ENCODE data around the gene PTTG1IP.

The PTTG1IP gene

DNA sequence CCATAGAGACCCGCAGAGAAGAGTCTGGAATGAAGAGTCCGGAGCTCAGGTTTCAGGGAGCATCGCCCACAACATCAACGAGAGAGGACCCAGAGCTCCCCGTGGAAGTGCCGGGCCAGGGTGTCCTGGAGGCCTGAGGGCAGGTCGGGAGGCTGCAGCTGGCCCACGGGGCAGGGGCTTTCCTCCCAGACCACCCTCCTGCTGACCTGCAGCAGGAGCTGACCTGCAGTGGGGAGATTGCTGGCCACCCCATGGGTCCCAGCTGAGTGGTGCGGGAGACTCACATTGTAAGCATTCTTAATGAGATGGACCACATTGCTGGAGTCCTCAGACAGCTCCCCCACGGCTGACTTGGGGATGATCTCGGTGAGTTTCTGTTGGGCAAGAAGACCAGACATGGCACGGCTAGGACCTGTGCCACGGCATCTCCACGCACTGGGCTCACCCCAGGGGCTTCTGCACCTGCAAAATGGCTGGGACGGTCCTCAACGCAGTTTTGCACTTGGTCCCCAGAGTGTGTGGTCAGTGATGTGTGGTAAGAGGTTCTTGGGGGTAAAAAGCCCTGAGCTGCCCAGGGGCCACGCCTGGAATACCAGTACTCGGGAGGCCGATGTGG is 21.3 kb upstream of the PTTG1IP start:
- DNase-seq: no peak

DNA sequence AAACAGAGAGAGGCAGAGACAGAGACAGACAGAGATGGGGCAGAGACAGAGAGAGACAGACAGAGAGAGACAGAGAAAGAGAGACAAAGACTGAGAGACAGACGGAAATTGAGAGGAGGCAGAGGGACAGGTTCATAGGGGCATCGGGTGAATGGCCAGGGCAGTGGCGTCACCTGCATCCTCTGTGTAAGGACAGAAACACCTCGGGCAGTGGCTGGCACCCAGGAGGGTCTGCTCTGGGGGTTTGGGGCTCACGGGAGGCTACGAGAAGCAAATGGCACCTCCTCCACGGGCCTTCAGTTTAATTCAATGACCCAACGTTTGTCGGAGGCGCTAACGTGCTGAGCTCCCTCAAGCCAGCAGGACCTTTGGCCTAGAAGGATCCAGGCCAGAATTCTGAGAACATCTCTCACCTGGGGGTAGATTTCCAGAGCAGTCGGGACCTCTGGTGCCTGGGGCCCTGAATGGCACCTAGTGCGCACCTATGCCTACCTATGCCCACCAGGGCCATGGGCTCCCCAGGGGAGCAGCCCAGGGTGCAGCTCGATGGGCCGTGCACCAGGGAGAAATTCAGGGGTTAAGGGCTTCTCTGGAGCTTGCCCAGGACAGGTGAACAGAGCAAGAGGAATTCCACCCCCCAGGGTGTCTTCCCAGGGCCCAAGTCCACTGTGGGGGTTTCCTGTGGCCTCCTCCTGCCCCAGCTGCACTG is 20.6 kb upstream of the PTTG1IP start:
- DNase-seq: no peak

DNA sequence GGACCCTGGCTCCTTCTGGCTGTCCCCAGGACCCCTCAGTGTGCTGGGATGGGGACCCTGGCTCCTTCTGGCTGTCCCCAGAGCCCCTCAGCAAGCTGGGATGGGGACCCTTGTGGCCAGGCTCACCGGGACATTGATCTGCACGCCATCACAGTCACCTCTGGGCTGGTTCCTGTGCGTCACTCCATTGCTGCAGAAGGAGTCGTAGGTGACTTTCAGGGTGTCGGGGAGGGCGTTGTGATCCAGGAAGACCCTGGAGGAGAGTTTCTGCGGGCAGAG is 19.7 kb upstream of the PTTG1IP start:
- DNase-seq: no peak

DNA sequence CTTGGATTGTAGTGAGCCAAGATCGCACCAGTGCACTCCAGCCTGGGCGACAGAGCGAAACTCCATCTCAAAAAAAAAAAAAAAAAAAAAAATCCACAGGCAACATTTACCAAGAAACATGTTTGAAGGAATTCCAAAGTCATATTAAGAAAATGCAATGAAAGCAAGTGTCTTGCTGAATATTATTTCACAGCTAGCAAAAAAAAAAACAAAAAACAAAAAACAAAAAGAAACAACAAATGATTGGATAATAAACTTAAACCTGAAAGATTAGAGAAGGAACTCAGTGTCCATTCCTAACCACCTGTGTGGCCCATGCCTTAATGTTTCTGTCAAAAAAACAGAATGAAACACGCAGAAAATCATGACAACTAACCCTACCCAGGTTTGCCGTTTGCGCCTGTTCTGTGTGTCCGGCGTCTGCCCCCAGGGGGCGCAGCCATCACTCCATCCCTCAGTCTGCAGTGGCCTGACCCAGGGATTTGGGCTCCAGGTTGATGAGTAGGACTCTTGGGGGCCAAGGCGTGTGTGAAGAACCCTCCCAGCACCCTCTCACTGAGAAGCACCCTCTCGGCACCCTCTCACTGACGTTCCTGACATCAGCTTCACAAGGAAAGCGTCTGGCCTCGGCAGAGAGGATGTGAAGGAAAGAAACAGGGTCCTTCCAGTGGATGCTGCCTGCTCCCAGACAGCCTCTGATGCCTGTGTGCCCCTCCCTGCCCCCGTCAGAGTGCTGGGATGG is 19.2 kb upstream of the PTTG1IP start:
- DNase-seq: no peak

DNA sequence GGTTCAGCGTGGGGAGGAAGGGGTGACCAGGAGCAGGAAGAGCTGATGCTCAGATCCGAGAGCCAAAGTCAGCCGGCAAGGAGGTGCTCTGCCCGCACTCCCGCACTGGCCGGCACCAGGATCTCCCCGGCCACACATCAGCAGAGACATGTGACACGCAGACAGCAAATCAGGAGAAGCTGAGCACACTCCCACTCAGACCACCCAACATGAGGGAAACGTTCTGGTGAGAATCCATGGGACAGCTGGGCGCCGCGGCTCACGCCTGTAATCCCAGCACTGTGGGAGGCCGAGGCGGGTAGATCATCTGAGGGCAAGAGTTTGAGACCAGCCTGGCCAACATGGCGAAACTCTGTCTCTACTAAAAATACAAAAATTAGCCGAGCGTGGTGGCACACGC is 18.6 kb upstream of the PTTG1IP start:
- DNase-seq: no peak

DNA sequence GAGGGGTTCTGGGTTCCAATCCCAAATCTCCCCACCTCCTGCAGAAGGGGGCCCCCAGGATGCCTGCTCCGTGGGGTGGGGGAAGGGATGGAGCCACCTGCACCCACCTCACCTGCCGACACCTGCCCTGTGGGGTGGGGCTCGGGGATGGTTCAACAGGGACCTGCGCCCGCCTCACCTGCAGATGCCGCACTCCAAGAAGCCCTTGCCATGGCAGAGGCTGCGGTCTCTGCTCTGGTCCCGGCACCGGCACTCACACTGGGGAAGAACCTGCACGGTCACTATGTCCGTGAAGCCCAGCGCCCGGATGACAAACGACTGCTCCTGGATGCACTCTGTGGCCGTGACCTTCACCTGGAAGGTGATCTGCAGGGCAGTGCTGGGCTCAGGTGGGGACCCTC is 18.1 kb upstream of the PTTG1IP start:
- DNase-seq: no peak

DNA sequence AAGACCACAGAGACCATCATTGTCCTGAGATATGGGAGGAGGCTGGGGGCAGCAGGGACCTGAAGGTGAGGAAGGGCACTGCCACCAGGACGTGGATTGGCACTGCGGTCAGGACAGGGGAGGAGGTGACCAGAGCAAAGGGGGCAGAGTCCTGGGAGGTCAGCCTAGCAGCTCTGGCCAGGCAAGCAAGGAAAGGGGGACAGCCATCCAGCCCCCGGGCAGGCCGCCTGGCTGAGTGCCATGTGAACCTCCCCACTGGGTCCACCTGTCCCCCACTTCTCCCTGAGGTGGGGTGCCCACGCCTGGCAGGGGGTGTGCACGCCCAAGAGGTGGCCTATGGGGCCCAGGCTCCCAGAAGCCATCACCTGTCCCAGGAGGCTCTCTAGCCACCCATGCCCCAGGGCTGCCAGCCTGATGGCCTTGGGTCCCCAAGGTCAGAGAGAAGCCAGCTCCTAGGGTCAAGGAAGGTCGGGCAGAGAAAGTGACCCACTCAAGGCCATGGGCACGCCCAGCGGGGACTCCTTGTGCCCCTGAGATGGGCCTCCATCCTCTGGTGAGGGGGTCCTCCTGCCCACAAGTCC is 17.6 kb upstream of the PTTG1IP start:
- DNase-seq: no peak

DNA sequence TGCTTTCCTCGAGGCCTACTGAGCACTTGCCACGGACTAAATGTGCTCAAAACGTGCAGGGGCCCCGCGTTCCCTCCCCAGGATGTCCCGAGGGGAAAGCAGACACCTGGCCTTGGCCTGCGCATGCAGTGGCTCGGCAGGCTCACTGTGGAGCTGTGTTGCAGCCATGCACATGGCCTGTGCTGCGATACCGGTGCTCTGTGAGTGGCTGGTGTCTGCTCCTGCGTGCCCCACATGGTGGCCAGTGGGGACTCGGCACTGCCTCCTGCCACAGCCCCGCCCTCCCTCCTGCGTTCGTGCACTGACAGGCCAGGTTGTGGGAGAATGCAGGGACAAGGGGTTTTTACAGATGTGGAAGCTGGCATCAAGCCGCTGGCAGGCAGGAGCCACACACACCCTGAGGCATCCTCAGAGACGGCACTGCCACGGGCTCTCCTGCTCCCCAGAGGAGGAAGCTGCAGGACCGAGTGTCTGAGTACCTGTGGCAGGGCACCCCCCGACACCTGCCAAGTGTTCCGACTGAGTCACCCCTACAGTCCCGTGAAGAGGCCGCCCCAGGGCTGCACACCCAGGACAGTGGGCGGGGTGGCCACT is 16.9 kb upstream of the PTTG1IP start:
- DNase-seq: no peak

DNA sequence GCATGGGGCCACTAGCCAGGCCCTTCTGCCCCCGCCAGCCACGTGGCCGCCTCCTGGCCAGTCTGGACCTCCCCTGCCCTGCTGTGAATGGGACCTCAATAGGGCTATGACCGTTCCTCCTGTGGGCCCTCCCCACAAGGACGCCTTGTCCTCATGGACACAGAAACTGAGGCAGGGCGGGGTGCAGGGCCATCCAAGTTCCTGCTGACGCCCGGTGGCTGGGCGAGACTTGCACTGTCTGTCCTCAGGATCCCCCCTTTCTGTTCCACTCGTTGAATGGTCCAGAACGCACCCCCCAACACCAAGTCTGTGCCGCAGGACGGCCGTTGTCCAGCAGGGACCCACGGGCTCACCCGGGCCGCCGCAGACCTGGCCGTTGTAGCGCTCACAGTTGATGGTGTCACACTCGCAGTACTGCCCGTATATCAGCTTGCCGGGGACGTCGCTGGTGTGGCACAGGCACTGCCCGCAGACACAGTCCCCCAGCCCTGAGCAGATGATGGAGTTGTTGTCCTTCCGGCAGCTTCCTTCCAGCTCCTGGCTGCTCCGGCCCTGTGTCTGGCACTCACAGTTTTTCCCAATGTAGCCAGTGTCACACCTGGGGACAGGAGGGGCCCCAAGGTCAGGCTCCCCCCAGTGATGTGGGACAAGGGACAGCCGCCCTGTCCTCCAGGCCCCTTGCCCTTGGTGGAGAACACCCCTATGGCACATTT is 16.3 kb upstream of the PTTG1IP start:
- no peak for DNase-seq

DNA sequence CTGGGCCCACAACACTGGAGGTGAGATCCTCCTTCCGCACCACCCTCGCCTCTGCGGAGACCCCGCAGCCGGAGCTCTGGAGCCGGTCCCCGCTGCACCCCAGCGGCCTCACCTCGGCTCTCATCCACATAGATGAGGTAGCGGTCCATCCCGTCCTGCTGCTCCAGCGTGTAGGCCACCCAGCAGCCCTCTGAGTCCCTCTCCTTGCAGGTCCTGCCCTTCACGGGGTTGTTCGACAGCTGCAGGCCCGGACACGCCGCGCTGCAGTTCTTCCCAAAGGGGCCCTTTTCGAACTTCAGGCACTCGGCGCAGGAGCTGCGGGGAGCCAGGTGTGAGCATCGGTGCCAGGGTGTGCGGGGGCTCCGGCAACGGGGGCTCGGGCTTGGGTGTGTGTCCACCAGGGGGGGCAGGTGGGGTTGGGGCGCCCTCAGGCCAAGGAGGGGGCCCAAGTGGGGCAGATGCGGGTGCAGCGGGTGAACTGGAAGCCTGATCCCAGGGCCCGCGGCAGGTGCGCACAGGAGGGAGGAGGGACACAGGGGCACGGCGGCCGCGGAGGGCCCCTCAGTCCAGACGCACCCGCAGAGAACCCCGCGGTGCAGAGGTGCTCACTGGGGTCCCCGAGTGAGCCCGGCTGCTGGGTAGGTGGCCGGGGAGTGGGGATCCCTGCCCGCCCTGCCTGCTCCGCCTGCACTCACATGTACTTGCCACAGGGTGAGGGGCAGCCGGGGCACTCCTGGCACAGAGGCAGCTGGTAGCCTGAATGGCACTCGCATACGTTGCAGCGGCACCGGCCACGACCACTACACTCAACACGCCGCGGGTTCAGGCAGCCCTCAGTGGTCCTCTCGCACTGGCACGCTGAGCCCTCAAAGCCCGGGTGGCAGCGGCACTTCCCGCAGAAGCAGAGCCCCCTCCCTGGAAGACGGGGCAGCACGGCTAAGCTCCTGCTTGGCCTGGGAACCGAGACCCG is 15.4 kb upstream of the PTTG1IP start:
- no peak for DNase-seq

DNA sequence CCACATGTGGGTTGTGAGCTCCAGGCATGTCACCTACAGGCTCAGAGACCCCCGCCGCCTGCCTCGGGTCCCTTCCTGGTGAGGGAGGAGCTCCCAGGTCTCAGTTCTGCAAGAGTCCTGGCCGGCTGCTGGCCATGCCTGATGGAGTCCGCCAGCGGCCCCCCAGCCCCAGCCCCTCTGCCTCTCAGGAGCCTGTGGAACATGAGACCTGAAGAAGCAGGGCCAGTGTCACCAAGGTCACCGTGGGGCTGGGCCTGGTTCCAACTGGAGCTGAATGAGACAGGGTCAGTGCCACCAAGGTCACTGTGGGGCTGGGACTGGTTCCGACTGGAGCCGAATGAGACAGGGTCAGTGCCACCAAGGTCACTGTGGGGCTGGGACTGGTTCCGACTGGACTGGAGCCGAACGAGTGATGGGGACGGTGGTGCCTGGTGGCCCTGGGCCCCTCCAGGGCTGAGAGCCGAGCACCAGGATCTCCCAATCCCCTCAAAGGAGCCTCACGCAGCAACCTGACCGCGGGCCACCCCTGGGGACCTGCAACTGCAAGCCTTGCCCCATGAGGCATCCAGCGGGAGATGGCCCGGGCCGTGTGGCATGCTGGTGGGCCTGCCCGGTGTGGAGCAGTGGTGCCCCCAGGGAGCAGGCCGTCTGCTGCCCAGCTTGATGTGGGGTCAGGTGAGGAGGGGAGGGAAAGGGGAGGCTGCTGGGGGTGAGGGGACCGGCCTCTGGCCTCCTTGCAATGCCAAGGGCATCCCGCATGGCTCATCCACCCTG is 14.5 kb upstream of the PTTG1IP start:
- DNase-seq: no peak

DNA sequence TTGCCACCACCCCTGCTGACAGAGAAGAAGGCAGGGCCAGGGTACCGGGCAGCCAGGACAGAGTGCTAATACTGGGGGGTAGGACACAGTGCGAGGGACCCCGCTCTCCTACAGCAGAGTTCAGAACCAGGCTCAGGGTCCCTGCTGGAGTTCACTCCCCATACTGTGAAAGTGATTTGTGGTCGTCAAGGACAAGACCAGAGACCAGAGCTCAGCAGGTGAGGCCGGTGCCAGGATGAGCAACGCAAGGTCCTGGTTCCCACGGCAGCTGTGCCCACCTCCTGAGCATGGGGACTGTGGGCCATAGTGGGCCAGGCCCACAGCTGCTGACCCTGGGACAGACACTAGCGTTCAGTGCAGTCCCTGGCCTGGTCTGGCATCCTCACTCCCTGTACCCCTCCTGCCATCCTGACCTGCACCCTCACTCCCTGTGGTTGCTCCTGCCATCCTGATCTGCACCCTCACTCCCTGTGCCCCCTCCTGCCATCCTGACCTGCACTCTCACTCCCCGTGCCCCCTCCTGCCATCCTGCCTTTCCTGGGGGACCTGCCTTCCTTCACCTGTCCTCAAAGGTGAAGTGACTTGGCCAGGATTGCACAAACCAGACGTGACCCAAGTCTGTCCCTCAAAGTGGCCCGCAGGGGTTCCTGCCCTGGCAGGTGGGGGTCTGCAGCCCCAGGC is 13.8 kb upstream of the PTTG1IP start:
- no peak for DNase-seq

DNA sequence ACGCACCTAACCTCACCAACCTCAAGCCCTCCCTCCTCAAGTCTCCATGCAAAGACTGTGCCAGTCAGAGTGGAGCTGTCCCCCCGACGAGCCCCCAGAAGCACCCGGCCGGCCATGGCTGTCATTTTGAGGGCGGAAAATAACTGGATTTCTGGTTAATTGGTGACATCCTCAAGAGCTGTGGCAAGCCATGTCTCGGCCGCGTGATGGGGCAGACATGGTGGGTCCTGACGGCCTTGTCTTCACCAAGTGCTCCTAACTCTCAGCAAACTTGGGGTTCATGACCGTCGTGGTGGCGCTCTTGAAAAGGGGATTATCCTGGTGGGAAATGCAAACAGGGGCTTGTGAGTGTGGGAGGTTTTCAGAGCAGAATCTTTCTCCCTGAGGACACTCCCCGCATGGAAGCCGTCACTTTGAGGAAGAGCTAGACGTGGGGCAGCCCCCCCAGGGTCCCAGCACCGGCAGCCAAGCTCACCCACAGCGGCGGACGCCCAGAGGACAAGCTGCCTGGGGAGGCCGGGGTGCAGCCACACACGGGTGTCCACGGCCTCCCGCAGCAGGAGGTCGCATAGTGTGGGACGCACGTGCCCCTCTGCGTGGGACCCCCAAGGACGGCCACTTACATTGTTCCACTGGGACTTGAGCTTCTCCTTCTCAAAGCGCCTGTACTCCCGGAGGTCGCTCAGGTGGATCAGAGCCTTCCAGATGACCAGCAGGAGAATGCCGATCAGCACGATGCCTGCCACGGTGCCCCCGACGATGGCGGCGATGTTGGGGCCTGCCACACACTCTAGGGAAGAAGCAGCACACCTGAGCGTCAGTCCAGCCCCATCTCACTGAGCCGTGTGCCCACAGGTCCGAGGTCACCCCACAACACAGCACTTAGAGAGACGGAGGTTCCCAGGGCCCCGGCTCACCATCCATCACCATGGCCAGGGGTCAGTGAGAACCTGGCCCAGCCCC is 12.9 kb upstream of the PTTG1IP start:
- no peak for DNase-seq

DNA sequence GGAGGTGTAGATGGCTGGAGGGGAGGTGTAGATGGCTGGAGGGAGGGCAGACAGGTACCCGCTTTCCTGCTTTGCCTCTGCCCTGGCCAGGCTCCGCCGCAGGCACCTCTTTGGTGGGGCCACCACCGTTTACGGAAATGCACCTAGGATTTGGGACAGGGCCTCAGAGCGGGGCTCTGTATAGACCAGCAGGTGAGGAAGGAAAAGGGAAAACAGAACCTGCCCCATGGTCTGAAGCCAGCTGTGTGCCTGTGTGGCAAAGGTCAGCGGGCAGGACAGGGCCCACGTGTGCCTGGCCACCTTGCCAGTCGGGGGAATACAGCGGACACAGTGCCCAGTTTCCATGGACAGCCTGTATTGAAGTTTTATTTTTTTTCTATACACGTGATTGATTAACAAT is 12.1 kb upstream of the PTTG1IP start:
- DNase-seq: no peak

DNA sequence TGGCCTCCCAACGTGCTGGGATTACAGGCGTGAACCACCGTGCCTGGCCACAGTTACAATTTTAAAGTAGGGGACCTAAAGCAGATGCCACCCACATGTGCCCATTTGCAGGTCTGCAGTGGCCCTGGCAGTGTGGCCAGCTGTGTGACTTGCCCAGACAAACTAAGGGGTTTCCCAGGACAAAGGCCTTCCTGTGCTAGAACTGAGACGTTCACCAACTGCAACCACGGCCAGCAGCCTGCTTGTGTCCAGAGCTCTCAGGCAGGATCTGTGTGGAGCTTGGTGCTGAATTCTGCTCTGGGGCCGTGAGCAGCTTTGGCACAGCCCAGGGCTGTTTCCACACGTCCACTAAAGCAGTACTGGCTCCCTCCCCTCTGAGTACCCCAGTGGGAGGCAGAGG is 10.6 kb upstream of the PTTG1IP start:
- no peak for DNase-seq

DNA sequence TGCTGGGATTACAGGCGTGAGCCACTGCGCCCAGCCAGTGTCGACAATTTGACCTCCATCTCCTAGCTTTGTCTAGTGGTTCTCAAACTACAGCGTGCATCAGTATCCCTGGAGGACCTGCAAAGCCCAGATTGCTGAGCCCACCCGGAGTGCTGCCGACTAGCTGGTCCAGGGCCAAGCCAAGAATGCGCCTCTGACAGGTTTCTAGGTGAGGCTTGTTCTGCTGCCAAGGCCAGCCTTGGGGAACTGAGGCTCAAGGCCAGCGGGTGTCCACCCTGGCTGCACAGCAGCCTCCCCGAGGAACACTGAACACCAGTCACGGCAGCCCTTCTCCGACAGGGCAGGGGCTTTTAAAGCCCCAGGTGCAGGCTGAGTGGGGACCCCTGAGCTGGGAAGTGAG is 9.8 kb upstream of the PTTG1IP start:
- DNase-seq: no peak

DNA sequence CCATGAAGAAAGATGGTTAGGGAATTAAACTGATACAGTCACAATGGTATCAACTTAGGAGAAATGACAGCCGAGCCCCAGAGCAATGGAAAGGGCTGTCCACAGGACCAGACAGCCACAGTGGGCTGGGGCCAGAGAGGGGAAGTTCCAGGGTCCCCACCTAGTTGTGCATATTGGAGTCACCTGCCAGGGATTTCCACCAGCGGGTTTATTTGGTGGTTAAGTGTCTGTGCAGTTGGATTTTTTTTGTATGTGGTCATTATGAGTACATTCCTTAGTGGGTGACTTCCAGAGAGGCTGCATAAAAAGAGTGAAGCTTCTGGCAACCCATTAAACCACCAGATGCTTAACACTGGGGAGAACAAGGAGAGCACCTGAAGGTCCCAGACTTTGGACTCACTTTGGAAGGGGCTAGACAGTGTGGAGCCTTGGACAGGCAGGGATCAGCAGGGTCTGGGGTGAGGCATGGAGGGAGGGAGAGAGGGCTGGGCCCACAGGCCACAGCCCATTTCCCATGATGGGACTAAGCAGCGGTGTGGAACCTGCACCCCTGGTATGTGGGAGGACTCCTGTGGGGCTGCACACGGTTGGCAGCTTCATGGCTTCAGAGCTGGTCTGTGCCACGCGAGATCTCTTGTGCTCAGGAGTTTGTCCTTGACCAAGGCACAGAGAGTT is 7.8 kb upstream of the PTTG1IP start:
- DNase-seq: no peak

DNA sequence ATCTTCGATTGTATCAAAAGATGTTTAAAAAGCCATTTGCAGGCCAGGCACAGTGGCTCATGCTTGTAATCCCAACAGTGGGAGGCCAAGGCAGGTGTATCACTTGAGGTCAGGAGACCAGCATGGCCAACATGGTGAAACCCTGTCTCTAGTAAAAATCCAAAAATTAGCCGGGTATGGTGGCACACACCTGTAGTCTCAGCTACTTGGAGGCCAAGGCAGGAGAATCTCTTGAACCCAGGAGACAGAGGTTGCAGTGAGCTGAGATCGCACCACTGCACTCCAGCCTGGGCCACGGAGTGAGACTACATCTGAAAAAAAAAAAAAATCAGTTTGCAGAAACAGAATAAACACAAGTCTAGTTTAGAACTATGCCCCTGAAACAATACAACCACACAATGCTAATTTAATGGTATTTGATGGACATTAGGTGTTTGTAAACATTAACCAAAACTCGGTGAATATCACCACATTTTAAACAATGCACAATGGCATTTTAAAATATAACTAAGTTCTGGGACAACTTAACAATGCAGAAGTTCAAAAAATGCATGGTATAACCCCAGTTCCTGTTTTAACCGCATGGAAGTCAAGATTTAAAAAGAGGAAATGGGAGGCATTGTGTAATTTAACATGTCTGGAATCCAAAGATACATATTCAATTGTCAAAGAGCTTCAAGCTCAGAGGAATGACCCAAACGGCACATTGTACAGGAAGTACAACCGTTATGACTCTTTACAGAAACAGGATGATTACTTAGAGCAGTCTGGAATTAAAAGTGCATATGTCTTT is 7.1 kb upstream of the PTTG1IP start:
- DNase-seq: no peak

Data from DMS153 (cell line).